ENCODE results near the gene TIGD2. TPM values are rescaled to one million over a fixed set of nuclear protein-coding genes. Genes with fewer than 3 reads are reported as not detected.

The TIGD2 gene
- total RNA-seq, 4 donors from 2014 or later: 1.1 to 7.5 (median 6.6) TPM

DNA sequence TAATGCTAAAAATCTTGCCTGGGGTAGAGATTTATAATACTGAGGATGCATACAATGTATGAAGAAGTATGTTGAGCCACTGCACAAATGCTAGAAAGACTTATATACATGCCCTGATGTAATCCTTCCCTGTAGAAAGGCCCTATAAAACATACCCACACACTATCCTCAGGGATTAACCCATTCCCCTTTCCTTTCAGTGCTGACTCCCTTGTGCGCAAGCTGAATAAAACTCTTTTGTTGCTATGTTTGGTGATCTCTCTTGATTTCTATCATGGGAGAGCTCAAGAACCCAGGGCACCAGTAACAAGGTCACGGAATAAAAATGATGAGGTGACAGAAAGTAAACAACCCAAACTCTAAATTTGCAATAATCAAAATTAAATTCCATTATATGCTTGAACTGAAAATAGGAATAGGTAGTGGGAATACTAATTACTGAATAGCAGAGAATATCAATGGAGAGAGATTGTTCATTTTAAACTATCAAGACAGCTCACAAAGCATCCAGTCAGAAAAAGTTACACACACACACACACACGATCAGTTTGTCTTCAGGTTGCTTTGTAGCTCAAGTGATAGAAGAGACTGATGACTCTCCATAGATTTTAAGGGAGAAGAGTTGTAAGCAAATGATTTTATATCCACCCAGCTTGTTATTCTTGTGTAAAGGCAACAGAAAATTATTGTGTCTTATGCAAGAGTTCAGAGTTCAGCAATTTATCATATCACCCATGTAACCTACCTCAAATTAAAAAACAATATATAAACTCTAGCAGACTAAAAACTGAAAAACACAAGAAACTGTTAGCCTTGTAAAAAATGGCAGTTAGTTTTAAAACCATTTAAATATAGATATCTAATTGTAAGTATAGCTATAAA lies 14.8 kb downstream of the TIGD2 start:
- no peak overlapping the region for H3K4me3 ChIP-seq
- no peak overlapping the region for H3K27ac ChIP-seq
- TF ChIP-seq POLR2A (IDR thresholded peaks at IDR 0.05) (no peak), EP300 (IDR thresholded peaks at IDR 0.05; ENCODE audit: low read depth) (no peak), POLR2AphosphoS5 (IDR thresholded peaks at IDR 0.05) (no peak)
- TF ChIP-seq, protein P1, sequence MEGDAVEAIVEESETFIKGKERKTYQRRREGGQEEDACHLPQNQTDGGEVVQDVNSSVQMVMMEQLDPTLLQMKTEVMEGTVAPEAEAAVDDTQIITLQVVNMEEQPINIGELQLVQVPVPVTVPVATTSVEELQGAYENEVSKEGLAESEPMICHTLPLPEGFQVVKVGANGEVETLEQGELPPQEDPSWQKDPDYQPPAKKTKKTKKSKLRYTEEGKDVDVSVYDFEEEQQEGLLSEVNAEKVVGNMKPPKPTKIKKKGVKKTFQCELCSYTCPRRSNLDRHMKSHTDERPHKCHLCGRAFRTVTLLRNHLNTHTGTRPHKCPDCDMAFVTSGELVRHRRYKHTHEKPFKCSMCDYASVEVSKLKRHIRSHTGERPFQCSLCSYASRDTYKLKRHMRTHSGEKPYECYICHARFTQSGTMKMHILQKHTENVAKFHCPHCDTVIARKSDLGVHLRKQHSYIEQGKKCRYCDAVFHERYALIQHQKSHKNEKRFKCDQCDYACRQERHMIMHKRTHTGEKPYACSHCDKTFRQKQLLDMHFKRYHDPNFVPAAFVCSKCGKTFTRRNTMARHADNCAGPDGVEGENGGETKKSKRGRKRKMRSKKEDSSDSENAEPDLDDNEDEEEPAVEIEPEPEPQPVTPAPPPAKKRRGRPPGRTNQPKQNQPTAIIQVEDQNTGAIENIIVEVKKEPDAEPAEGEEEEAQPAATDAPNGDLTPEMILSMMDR (IDR thresholded peaks at IDR 0.05): no peak
- no peaks in the 10 kb centered on the region for H3K9me3 ChIP-seq
- DNase-seq: no peak
- peaks cover 0 to 15% (median 5%) of the 10 kb centered on the region in 4 donors for H3K4me1 ChIP-seq
- in situ Hi-C loops (cut with MboI; ENCODE audit: low pct_ligation_motif_present in 1 of 4, low pct_unique_long_range_greater_than_20kb in 1 of 4, low sequenced_read_pairs in 3 of 4) (no loop called here), intact Hi-C loops (cut with DNase I; ENCODE audit: low total_unique reads) (no loop called here)
- no peaks in the 10 kb centered on the region for H3K27me3 ChIP-seq
- H3K36me3 ChIP-seq: no peaks in the 10 kb centered on the region
- WGBS, 2 donors (ENCODE audit: low coverage in 1 of 2): 67 to 80% methylated on average over 3 of the region's 3 CpGs

DNA sequence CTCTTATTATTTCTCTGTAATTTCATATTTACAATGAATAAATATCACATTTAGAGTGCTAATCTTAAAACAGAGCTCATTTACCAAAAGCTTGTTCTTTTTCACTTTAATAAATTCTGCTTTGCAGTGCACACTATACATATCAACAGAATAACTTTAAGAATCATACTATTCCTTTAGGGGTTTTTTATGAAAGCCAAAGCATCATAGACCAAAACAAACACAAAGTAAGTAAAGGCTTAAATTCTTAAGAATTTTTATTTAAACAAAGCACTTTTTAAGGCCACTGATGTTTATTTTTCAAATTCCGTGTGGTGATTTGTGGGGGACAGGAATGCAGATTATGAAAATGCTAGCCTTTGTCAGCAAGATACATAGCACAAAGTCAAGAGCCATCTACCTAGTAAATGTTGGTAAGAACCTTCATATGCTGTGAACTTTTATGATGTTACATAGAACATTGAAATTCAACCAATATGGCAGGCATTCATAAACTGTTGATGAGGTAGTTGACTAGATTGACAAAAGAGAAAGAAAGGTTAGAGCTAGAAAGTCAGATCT lies 17.8 kb downstream of the TIGD2 start:
- H3K4me3 ChIP-seq: no peak overlapping the region
- no peak for DNase-seq
- intact Hi-C loops (cut with DNase I; ENCODE audit: low total_unique reads): no loop called here
- WGBS, 2 donors (ENCODE audit: low coverage in 1 of 2): 81 to 83% methylated on average over 1 of the region's 1 CpG
- in situ Hi-C loops (cut with MboI; ENCODE audit: low pct_ligation_motif_present in 1 of 4, low pct_unique_long_range_greater_than_20kb in 1 of 4, low sequenced_read_pairs in 3 of 4): no loop called here
- H3K27me3 ChIP-seq: no peaks in the 10 kb centered on the region
- H3K9me3 ChIP-seq: no peaks in the 10 kb centered on the region
- H3K4me1 ChIP-seq: peaks cover 0 to 7% (median 2%) of the 10 kb centered on the region in 4 donors
- no peaks in the 10 kb centered on the region for H3K36me3 ChIP-seq
- no peak overlapping the region for H3K27ac ChIP-seq
- TF ChIP-seq, protein P1 (IDR thresholded peaks at IDR 0.05): no peak
- no peak for TF ChIP-seq POLR2AphosphoS5 (IDR thresholded peaks at IDR 0.05)
- no peak for TF ChIP-seq EP300 (IDR thresholded peaks at IDR 0.05; ENCODE audit: low read depth)
- TF ChIP-seq POLR2A (IDR thresholded peaks at IDR 0.05): no peak

DNA sequence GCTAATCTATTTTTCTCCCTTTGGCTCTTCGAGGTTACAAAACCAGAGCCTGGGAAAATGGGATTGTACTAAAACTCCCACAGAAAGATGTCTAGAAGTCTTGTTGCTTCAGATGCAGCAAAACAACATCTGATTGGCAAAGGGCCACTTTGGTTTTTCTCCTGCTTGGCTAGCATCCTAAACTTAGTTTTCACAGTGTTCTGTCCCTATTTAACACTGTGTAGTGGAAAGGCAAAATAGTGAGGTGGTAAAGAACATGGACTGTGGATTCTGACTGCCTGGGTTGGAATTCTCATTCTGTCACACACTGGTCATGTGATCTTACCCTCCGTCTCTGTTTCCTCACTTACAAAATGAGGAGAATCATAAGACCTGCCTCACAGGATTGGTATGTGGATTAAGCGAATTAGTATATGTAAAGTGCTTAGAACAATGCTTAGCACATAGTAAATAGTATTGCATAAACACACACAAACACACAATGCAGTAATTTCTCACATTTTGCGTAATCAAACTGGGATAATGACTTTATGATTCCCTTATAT lies 23.5 kb downstream of the TIGD2 start:
- intact Hi-C loops (cut with DNase I; ENCODE audit: low total_unique reads): no loop called here
- no peaks in the 10 kb centered on the region for H3K36me3 ChIP-seq
- TF ChIP-seq, protein P1 (IDR thresholded peaks at IDR 0.05): no peak
- TF ChIP-seq POLR2AphosphoS5 (IDR thresholded peaks at IDR 0.05) (no peak), EP300 (IDR thresholded peaks at IDR 0.05; ENCODE audit: low read depth) (no peak), POLR2A (IDR thresholded peaks at IDR 0.05) (no peak)
- no peak overlapping the region for H3K27ac ChIP-seq
- 53 to 57% methylated on average over 3 to 4 of the region's 4 CpGs for WGBS, 2 donors (ENCODE audit: low coverage in 1 of 2)
- H3K27me3 ChIP-seq: no peaks in the 10 kb centered on the region
- H3K4me3 ChIP-seq: no peak overlapping the region
- no peak for DNase-seq
- no peaks in the 10 kb centered on the region for H3K4me1 ChIP-seq
- in situ Hi-C loops (cut with MboI; ENCODE audit: low pct_ligation_motif_present in 1 of 4, low pct_unique_long_range_greater_than_20kb in 1 of 4, low sequenced_read_pairs in 3 of 4): no loop called here
- no peaks in the 10 kb centered on the region for H3K9me3 ChIP-seq

DNA sequence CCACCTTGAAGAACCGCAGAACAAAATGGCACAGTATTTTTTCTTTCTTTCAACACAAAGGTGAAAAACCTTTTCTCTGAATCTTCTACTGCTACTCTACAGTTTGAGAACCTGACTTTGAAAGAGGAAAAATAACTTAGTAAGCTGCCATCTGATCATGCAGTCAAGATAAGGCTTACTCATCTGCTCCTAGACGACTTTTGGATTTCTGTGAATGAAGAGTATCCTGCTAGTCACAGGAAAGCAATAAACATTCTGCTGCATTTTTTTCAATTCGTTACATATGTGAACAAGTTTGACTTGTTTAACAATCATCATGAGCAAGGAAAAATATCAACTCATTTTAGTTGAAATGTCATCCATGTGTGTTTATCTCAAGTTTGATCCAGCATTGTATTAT lies 25.2 kb downstream of the TIGD2 start:
- intact Hi-C loops (cut with DNase I; ENCODE audit: low total_unique reads) (no loop called here), in situ Hi-C loops (cut with MboI; ENCODE audit: low pct_ligation_motif_present in 1 of 4, low pct_unique_long_range_greater_than_20kb in 1 of 4, low sequenced_read_pairs in 3 of 4) (no loop called here)
- 49 to 51% methylated on average over 3 of the region's 3 CpGs for WGBS, 2 donors (ENCODE audit: low coverage in 1 of 2)
- no peak for TF ChIP-seq POLR2A (IDR thresholded peaks at IDR 0.05)
- Histone ChIP-seq H3K4me1 (no peaks in the 10 kb centered on the region), H3K9me3 (no peaks in the 10 kb centered on the region), H3K4me3 (no peak overlapping the region), H3K27ac (no peak overlapping the region), H3K27me3 (no peaks in the 10 kb centered on the region), H3K36me3 (no peaks in the 10 kb centered on the region)
- no peak for DNase-seq

Measured in transverse colon (tissue), 4 donors.